HG03064 (cell line): ENCODE measurements around the gene KCNQ5.
"Not testable (repeated sequence)": the region's sequence is repeated elsewhere in the genome, so short reads cannot be mapped to it uniquely, and the experiment has no call there.

Source experiments
- ATAC-seq: cut with Tn5 transposase; IDR thresholded peaks from one replicate; pipeline ENCODE4 v1.9.1; 2021; ENCODE audit warnings: low read depth; ENCODE audit not compliant: unreplicated experiment

Gene KCNQ5

GRCh38 chr6:72978808-72979207, 356.9 kb downstream of the KCNQ5 start:
- not testable (repeated sequence) for ATAC-seq

- ATAC-seq, result not testable (repeated sequence)
These were observed 362.4 kb downstream of the KCNQ5 start for GRCh38 chr6:72984189-72984831.

GRCh38 chr6:72984981-72985665, 363.3 kb downstream of the KCNQ5 start:
- ATAC-seq, result no peak

GRCh38 chr6:72987301-72987700, 365.4 kb downstream of the KCNQ5 start:
- ATAC-seq, result no peak

- ATAC-seq, result no peak
These were observed 378.1 kb downstream of the KCNQ5 start for GRCh38 chr6:72999995-73000394.

- ATAC-seq, result no peak
These were observed 378.6 kb downstream of the KCNQ5 start for GRCh38 chr6:73000460-73000859.

GRCh38 chr6:73002588-73002987, 380.7 kb downstream of the KCNQ5 start:
- no peak for ATAC-seq

GRCh38 chr6:73003302-73003701, 381.4 kb downstream of the KCNQ5 start:
- ATAC-seq, result no peak

- ATAC-seq, result no peak
These were observed 382.4 kb downstream of the KCNQ5 start for GRCh38 chr6:73004231-73004630.

- ATAC-seq, result no peak
These were observed 383.0 kb downstream of the KCNQ5 start for GRCh38 chr6:73004861-73005260.

GRCh38 chr6:73006146-73006545, 384.3 kb downstream of the KCNQ5 start:
- ATAC-seq, result no peak

GRCh38 chr6:73011945-73012344, 390.1 kb downstream of the KCNQ5 start:
- ATAC-seq, result no peak

GRCh38 chr6:73017476-73017875, 395.6 kb downstream of the KCNQ5 start:
- no peak for ATAC-seq

- ATAC-seq, result no peak
These were observed 402.7 kb downstream of the KCNQ5 start for GRCh38 chr6:73024598-73024997.

- ATAC-seq, result no peak
These were observed 405.8 kb downstream of the KCNQ5 start for GRCh38 chr6:73027691-73028090.

- no peak for ATAC-seq
These were observed 406.4 kb downstream of the KCNQ5 start for GRCh38 chr6:73028124-73028766.

GRCh38 chr6:73028893-73029450, 407.1 kb downstream of the KCNQ5 start:
- no peak for ATAC-seq

- ATAC-seq, result peak; percentile 76
These were observed 408.4 kb downstream of the KCNQ5 start for GRCh38 chr6:73030257-73030656.

GRCh38 chr6:73030791-73031782, 409.2 kb downstream of the KCNQ5 start:
- no peak for ATAC-seq

GRCh38 chr6:73032586-73032985, 410.7 kb downstream of the KCNQ5 start:
- no peak for ATAC-seq
